GM13977 (cell line): Measurements from ENCODE around the gene FANCG.

Experiments
- DNase-seq: peaks from one replicate; pipeline ENCODE4 v3.0.0; 2012; ENCODE audit warnings: low spot score
- in situ Hi-C: fragments of 300-500 bp; cut with MboI; formaldehyde crosslinking; loops from one replicate; pipeline ENCODE4 v1.12.0; 2022; ENCODE audit warnings: low sequenced_read_pairs, low pct_unique_long_range_greater_than_20kb, mixed read lengths, inconsistent platforms; ENCODE audit not compliant: unreplicated experiment
- TF ChIP-seq, protein P1 (sequence below): IDR thresholded peaks from 2 replicates; pipeline ENCODE4 v1.5.1; 2012; ENCODE audit warnings: mild to moderate bottlenecking, control low read depth; ENCODE audit not compliant: insufficient read depth; ENCODE audit errors: extremely low read depth, missing control alignments

FANCG gene

DNA sequence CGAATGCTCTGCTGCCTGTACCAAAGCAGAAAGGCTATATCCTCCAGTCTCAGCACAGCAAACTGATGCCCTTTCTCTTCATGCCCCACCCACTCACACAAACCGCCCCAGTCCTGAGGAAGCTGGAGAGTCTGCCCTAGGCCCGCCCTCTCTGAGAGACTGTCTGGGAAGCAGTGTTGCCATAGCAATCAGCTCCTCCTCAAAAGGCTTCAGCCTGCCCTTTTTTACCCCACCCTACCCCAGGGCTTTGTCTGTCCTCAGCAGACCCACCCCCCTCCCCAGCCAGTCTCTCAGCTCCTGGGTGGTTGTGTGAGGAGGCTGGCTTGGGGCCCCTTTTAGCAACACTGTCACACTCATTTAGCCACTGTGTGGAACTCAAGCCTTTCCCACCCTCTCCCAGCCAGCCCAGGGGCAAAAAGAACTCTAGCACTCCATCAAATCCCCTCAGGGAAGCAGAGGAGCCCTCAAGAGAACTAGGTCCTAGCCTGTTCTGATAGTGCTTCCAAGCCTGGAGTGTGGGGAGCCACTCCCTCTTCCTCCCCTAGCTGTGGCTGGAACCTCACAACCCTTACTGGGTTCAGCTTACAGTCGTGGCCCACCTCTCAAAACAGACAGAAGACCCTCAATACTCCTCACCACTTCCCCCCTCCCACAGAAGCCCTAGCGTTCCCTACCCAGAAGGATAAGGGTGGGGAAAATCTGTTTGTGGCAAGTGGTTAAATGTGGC lies 34.5 kb upstream of the FANCG start:
- TF ChIP-seq, protein P1, sequence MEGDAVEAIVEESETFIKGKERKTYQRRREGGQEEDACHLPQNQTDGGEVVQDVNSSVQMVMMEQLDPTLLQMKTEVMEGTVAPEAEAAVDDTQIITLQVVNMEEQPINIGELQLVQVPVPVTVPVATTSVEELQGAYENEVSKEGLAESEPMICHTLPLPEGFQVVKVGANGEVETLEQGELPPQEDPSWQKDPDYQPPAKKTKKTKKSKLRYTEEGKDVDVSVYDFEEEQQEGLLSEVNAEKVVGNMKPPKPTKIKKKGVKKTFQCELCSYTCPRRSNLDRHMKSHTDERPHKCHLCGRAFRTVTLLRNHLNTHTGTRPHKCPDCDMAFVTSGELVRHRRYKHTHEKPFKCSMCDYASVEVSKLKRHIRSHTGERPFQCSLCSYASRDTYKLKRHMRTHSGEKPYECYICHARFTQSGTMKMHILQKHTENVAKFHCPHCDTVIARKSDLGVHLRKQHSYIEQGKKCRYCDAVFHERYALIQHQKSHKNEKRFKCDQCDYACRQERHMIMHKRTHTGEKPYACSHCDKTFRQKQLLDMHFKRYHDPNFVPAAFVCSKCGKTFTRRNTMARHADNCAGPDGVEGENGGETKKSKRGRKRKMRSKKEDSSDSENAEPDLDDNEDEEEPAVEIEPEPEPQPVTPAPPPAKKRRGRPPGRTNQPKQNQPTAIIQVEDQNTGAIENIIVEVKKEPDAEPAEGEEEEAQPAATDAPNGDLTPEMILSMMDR, result no peak
- peak; percentile 54 for DNase-seq
- in situ Hi-C loops, result no loop called here

DNA sequence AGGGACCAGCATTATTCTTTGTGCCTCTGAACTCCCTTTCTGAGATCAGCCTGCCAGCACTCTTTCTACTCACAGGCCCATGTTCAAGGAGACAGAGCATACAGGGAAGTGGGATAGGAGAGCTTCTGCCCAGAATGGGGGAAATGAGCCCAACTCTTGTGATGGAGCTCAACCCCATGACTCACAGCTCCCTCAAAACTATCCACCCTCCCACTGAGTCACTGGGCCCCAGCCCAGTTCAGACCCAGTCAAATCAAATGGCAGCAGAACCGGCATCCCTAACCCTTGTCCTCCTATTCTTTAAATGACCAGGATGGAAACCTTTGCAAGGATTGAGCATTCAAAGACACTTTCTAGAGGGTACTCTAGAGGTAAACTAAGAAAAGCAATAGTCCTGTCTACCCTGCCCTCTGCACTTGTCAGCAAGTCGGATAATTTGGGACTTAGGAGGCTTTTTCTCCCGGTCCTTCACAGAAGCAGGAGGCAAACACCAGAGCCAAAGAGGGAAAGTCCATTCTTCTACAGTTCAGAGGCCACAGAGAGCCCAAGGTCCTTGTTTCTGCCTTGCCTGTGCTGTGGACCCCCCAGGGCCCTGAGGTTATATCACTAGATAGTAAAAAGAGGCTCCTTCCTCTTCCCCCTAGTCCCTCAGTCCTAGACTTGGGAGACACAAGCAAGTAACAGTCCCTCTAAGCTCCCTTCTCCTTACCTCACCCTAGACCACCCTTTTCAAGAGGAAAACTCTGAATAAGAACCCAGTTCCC lies 32.7 kb upstream of the FANCG start:
- in situ Hi-C loops, result no loop called here
- DNase-seq, result no peak
- TF ChIP-seq, protein P1, result no peak

DNA sequence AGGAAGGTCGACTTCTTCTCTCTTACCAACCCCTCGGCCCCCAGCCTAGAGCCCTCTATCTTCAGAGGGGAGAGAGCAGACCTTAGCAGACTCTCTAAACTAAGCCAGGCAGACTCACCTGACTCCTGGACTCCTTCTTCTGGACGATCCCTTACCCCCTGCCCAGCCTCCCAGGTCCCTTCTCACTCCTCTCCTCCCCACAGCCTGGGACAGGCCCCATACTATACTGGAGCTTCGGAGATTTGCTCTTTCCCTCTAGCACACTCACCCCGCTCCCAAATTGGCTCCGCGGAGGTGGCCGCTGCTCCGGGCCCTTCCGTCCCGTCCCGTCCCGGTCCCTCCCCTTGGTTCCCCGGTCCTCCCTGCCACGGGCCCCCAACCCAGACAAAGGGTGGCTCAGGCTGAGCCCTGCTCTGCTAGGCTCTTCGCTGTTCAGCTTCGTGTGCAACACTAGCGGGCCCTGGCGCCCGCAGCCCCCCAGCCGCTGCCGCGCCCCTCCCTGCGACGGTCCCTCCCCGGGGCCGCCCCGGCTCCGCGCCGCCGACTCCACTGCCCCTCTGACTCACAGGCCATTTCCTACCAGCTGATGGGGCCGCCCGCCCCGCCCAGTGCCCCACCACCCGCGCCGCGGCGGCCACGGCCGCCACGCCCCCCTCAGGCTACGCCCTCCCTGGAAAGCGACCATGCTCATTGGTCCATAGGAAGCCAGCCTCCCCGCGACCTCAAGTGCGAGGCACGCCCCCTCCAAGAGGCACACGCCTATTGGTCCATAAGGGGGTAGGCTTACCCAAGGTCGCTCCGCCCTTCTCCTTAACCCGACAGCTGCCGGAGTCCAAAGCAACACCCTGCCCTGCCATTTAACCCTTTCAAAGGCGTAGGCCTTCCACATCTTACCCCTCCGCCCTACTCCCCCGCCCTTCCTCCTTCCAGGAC lies 31.5 kb upstream of the FANCG start:
- peak; percentile 98 for DNase-seq
- in situ Hi-C loops, result no loop called here
- TF ChIP-seq, protein P1, result no peak

DNA sequence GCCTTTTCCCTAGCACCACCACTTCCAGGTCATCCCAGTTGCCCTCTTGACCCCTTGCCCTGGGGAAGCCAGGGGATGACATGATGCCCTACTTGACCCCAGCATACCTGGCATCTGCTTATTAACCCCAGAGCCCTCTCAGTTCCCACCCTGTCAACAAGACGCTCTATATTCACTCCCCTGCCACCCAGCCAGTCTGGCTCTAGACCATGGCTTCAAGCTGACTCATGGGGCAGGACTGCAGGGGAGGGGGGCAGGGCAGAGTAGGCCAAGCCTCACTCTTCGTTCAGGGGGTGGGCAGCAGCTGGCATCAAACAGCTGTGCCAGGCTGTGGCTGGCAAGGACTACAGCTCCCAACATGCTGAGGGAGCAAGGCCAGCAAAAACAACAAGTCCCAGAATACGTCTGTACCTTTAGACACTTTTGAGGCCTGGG lies 30.6 kb upstream of the FANCG start:
- TF ChIP-seq, protein P1, result no peak
- in situ Hi-C loops, result no loop called here
- no peak for DNase-seq

DNA sequence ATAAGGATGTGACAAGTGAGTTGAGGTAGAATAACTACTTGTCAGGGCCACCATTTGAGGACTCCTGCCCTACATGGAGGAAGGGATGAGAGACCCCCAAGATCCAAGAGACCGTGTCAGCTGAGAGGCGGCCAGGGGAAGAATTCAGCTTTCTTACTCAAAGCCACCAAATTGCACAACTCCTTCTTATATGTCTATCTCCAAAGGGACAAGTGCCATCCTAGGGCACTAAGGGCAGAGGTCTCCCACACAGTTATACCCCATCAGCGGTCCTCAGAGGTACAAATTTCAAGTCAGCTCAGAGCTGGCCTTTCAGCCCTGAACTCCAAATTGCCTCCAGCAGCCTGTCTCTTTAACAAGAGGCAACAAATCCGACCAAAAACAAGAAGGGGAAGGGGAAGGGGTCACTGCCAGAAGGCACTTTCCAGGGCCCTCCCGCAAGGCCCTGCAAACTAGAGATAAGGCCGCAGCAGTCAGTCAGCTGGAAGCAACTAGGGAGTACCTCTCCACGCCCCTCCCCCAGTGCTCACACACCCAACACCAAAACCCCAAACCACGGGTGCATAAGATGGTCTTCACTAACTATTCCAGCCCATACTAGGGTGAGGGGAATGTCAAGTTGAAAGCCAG lies 29.3 kb upstream of the FANCG start:
- no peak for DNase-seq
- TF ChIP-seq, protein P1, result no peak
- in situ Hi-C loops, result no loop called here

DNA sequence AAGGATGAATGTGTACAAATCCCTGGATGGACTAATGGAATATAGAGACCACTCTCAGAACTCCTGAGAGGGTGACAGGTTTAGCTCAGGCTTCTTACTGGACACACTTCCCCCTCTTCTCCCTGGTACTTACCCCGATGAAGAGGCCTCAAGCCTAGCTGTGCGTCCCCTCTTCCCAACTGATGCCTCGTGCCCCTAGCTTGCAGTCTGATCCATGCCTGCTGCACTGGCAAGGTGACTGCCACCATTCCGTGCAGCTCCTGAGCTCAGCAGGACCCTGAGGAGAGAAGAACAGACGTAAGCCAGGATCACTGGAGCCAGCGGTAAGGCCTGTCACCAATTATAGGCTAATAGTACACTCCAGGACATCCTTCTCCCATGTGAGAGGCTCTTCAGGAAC lies 28.7 kb upstream of the FANCG start:
- TF ChIP-seq, protein P1, result no peak
- in situ Hi-C loops, result no loop called here
- peak; percentile 3 for DNase-seq
